Sigmoid colon (tissue), 7 donors: ENCODE results near the gene MKNK2. TPM values are rescaled to one million over a fixed set of nuclear protein-coding genes. Genes with fewer than 3 reads are reported as not detected.

Experiments
- DNase-seq: peaks from one replicate; pipeline ENCODE4 v3.0.0-alpha.2; 2019
- H3K27ac ChIP-seq, 4 donors: fragments of 200-600 bp; sonication (generic); one replicate each; pipeline ENCODE4 v1.5.1; 2016 to 2019; ENCODE audit warnings: mild to moderate bottlenecking in 1 of 4
- H3K27me3 ChIP-seq, 3 donors: fragments of 200-600 bp; sonication (generic); one replicate each; pipeline ENCODE4 v1.5.1; 2019; ENCODE audit warnings: mild to moderate bottlenecking in 1 of 3
- H3K36me3 ChIP-seq, 4 donors: fragments of 200-600 bp; sonication (generic); one replicate each; pipeline ENCODE4 v1.5.1; 2016 to 2019
- H3K4me1 ChIP-seq, 4 donors: fragments of 200-600 bp; sonication (generic); one replicate each; pipeline ENCODE4 v1.5.1; 2017 to 2019
- H3K4me3 ChIP-seq, 4 donors: fragments of 200-600 bp; sonication (generic); one replicate each; pipeline ENCODE4 v1.5.1; 2017 to 2019; ENCODE audit warnings: mild to moderate bottlenecking in 2 of 4, moderate library complexity in 1 of 4
- H3K9me3 ChIP-seq, 4 donors: fragments of 200-600 bp in 3 of 4; sonication (generic) in 3 of 4; one replicate each; pipeline versions ENCODE4 v1.5.1 to v1.6.1; 2013 to 2019
- EP300 ChIP-seq, 4 donors: sonication (generic); formaldehyde crosslinking; IDR thresholded peaks; one replicate each; pipeline ENCODE4 v1.6.1; 2017; ENCODE audit warnings: antibody characterized with exemption in 4 of 4
- POLR2A ChIP-seq, 2 donors: fragments of 450-650 bp; IDR thresholded peaks; one replicate each; pipeline ENCODE4 v1.6.1; 2016; ENCODE audit warnings: antibody characterized with exemption in 2 of 2, mild to moderate bottlenecking in 2 of 2, moderate library complexity in 2 of 2
- POLR2AphosphoS5 ChIP-seq, 4 donors: sonication (generic); formaldehyde crosslinking; IDR thresholded peaks; one replicate each; pipeline ENCODE4 v1.6.1; 2017; ENCODE audit warnings: antibody characterized with exemption in 4 of 4
- WGBS, 2 donors: extraction: QIAGEN DNeasy Blood & Tissue Kit; methylation state at CpG; one replicate each; pipeline ENCODE4 v1.1.7; 2013; 5-methylcytosine and 5-hydroxymethylcytosine counted together
- intact Hi-C: fragments of 100-400 bp; cut with DNase I; formaldehyde crosslinking; loops from one replicate; pipeline ENCODE4 v1.15.1; 2023
- polyA plus RNA-seq, 3 donors: library from polyadenylated mRNA; stranded (reverse); fragments of 200-250 nt; gene quantifications; one replicate each; pipeline ENCODE4 v1.2.3, GENCODE V29; 2013
- total RNA-seq, 4 donors: library from RNA; depleted of rRNA; stranded (reverse); fragments of >200 nt; gene quantifications; one replicate each; pipeline ENCODE4 v1.1.0, GENCODE V29; 2016
- TF ChIP-seq, protein P1 (sequence below), 4 experiments: fragments of 450-650 bp in 3 of 4; fragments of 200-600 bp in 1 of 4; IDR thresholded peaks; one replicate each; pipeline ENCODE4 v1.5.1; 2016 to 2019; ENCODE audit warnings: antibody characterized with exemption in 4 of 4, mild to moderate bottlenecking in 3 of 4, moderate library complexity in 2 of 4
- donor health status: healthy with polysubstance abuse.
- donor health status: Bipolar disorder and iron deficiency.
- donor health status: healthy.

The MKNK2 gene
- total and polyA plus RNA-seq, 7 donors = 83.1 to 157 (median 121) TPM

- Histone ChIP-seq H3K9me3 (no peaks in the 10 kb centered on the region), H3K27me3 (no peaks in the 10 kb centered on the region), H3K27ac (peak overlapping the region in 3 of 4 donors; percentile 34 to 76 (median 35)), H3K4me1 (peaks cover 0 to 33% (median 30%) of the 10 kb centered on the region in 4 donors), H3K4me3 (no peak overlapping the region), H3K36me3 (no peaks in the 10 kb centered on the region)
- intact Hi-C loops = no loop called here
- 93% methylated on average over 21 of the region's 21 CpGs for WGBS, 2 donors
- TF ChIP-seq POLR2AphosphoS5 (IDR thresholded peaks at IDR 0.05) (no peak), POLR2A (IDR thresholded peaks at IDR 0.05) (no peak), EP300 (IDR thresholded peaks at IDR 0.05) (no peak)
- TF ChIP-seq, protein P1, sequence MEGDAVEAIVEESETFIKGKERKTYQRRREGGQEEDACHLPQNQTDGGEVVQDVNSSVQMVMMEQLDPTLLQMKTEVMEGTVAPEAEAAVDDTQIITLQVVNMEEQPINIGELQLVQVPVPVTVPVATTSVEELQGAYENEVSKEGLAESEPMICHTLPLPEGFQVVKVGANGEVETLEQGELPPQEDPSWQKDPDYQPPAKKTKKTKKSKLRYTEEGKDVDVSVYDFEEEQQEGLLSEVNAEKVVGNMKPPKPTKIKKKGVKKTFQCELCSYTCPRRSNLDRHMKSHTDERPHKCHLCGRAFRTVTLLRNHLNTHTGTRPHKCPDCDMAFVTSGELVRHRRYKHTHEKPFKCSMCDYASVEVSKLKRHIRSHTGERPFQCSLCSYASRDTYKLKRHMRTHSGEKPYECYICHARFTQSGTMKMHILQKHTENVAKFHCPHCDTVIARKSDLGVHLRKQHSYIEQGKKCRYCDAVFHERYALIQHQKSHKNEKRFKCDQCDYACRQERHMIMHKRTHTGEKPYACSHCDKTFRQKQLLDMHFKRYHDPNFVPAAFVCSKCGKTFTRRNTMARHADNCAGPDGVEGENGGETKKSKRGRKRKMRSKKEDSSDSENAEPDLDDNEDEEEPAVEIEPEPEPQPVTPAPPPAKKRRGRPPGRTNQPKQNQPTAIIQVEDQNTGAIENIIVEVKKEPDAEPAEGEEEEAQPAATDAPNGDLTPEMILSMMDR (IDR thresholded peaks at IDR 0.05) = no peak
- DNase-seq = no peak
Measured at GRCh38 chr19:2012941-2013682, 37.9 kb downstream of the MKNK2 start.

GRCh38 chr19:2011169-2011568 is 39.9 kb downstream of the MKNK2 start:
- TF ChIP-seq, protein P1 (IDR thresholded peaks at IDR 0.05) = no peak
- TF ChIP-seq EP300 (IDR thresholded peaks at IDR 0.05) = no peak
- TF ChIP-seq POLR2A (IDR thresholded peaks at IDR 0.05) = no peak
- no peak for TF ChIP-seq POLR2AphosphoS5 (IDR thresholded peaks at IDR 0.05)
- WGBS, 2 donors = 95 to 96% methylated on average over 12 of the region's 12 CpGs
- Histone ChIP-seq H3K27me3 (no peaks in the 10 kb centered on the region), H3K27ac (no peak overlapping the region), H3K36me3 (no peaks in the 10 kb centered on the region), H3K4me3 (no peak overlapping the region), H3K9me3 (no peaks in the 10 kb centered on the region), H3K4me1 (peaks cover 0 to 27% (median 24%) of the 10 kb centered on the region in 4 donors)
- no peak for DNase-seq
- intact Hi-C loops = no loop called here

DNA sequence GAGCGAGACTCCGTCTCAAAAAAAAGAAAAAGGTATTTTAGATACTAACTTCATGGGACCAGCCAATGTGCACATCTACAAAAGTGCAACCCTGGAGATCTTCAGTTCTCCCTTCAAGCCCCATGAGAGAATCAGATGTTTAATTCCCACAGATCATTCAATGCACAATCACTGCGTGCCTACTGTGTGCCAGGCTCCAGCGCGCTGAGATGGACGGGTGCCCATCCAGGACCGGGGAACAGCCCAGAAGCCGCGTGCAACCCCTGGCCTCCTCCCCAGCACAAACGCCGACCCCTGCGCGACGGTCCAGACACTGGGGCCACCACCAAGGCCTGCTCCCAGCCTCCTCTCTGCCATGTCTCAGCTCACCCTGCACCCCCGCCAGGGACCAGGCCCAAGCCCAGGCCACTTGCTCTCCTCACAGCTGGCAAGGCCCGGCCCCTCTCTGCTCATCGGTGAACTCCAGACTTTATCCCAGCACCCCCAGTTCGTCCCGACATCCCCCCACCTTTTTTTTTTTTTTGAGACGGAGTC is 40.8 kb downstream of the MKNK2 start:
- H3K9me3 ChIP-seq = no peaks in the 10 kb centered on the region
- no peak overlapping the region for H3K27ac ChIP-seq
- TF ChIP-seq EP300 (IDR thresholded peaks at IDR 0.05) (no peak), POLR2A (IDR thresholded peaks at IDR 0.05) (no peak), POLR2AphosphoS5 (IDR thresholded peaks at IDR 0.05) (no peak)
- TF ChIP-seq, protein P1 (IDR thresholded peaks at IDR 0.05) = no peak
- H3K4me1 ChIP-seq = peaks cover 0 to 25% (median 22%) of the 10 kb centered on the region in 4 donors
- 94% methylated on average over 20 of the region's 20 CpGs for WGBS, 2 donors
- no peaks in the 10 kb centered on the region for H3K36me3 ChIP-seq
- no peaks in the 10 kb centered on the region for H3K27me3 ChIP-seq
- intact Hi-C loops = no loop called here
- no peak overlapping the region for H3K4me3 ChIP-seq
- no peak for DNase-seq

DNA sequence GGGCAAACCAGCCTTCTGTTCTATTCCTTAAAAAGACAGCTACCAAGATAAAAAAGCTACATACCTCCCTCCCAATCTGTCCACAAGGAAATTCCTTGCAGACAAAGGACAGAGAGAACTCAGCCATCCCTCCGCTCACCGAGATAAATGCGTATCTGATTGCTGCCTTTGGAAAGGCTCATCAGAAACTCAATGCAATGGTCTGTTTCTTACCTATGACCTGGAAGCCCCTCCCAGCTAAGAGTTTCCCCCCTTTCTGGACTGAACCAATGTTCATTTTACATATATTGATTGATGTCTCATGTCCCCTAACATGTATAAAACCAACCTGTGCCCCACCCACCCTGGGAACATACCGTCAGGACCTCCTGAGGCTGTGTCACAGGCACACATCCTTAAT is 47.2 kb downstream of the MKNK2 start:
- Histone ChIP-seq H3K27ac (peak overlapping the region in 1 of 4 donors; percentile 59), H3K36me3 (peaks cover 0 to 35% (median 6%) of the 10 kb centered on the region in 4 donors), H3K4me3 (no peak overlapping the region), H3K9me3 (no peaks in the 10 kb centered on the region), H3K27me3 (no peaks in the 10 kb centered on the region), H3K4me1 (no peaks in the 10 kb centered on the region)
- intact Hi-C loops = no loop called here
- no peak for DNase-seq
- no peak for TF ChIP-seq POLR2A (IDR thresholded peaks at IDR 0.05)
- TF ChIP-seq, protein P1 (IDR thresholded peaks at IDR 0.05) = no peak
- TF ChIP-seq POLR2AphosphoS5 (IDR thresholded peaks at IDR 0.05) = no peak
- TF ChIP-seq EP300 (IDR thresholded peaks at IDR 0.05) = no peak
- 95 to 97% methylated on average over 4 of the region's 4 CpGs for WGBS, 2 donors
